Stimulated activated naive B cell treated with anti-CD40 and anti-IgM and Interleukin-4, amounts not matched to agents 10 μg/mL and 1 μg/mL and 100 μg/mL, for 72 hours (primary cell): ENCODE results near the gene CREBBP.

ENCODE experiments used
- ATAC-seq, 2 donors: fragments of 150-1000 bp; cut with Tn5 transposase; replicated peaks; 2 replicates each; pipeline ENCODE4 v1.10.0; 2021; ENCODE audit warnings: moderate library complexity in 1 of 2
- DNase-seq: peaks from one replicate; pipeline ENCODE4 v3.0.0; 2021
- H3K27ac Mint-ChIP-seq: one replicate; pipeline ENCODE4 v1.8.0; 2022; ENCODE audit warnings: mild to moderate bottlenecking, mixed read lengths
- H3K27me3 Mint-ChIP-seq, 2 donors: one replicate each; pipeline ENCODE4 v1.8.0; 2022; ENCODE audit warnings: mixed read lengths in 2 of 2
- H3K36me3 Mint-ChIP-seq, 2 donors: one replicate each; pipeline ENCODE4 v1.8.0; 2022; ENCODE audit warnings: mixed read lengths in 2 of 2, mild to moderate bottlenecking in 1 of 2
- H3K4me1 Mint-ChIP-seq, 2 donors: one replicate each; pipeline ENCODE4 v1.8.0; 2022; ENCODE audit warnings: mixed read lengths in 2 of 2, mild to moderate bottlenecking in 1 of 2
- H3K4me3 Mint-ChIP-seq, 2 donors: one replicate each; pipeline ENCODE4 v1.8.0; 2022; ENCODE audit warnings: mild to moderate bottlenecking in 2 of 2, mixed read lengths in 2 of 2, moderate library complexity in 1 of 2
- H3K9me3 Mint-ChIP-seq, 2 donors: one replicate each; pipeline ENCODE4 v1.8.0; 2022; ENCODE audit warnings: mixed read lengths in 2 of 2, mild to moderate bottlenecking in 1 of 2

The CREBBP gene

GRCh38 chr16:3856367-3857141 is 24.0 kb downstream of the CREBBP start:
- peaks cover 4 to 9% of the 10 kb centered on the region in 2 donors for H3K36me3 Mint-ChIP-seq
- H3K4me3 Mint-ChIP-seq, result peak overlapping the region; percentile 37 to 39
- DNase-seq (no peak), ATAC-seq (peak in 1 of 2 donors; percentile 16)
- peak overlapping the region; percentile 89 for H3K27ac Mint-ChIP-seq
- no peaks in the 10 kb centered on the region for H3K9me3 Mint-ChIP-seq
- H3K27me3 Mint-ChIP-seq, result no peaks in the 10 kb centered on the region
- peaks cover 59 to 84% of the 10 kb centered on the region in 2 donors for H3K4me1 Mint-ChIP-seq

- H3K4me1 Mint-ChIP-seq, result peaks cover 57 to 68% of the 10 kb centered on the region in 2 donors
- H3K4me3 Mint-ChIP-seq, result no peak overlapping the region
- peaks cover 4 to 12% of the 10 kb centered on the region in 2 donors for H3K36me3 Mint-ChIP-seq
- no peak for DNase-seq
- peak overlapping the region; percentile 15 for H3K27ac Mint-ChIP-seq
- H3K27me3 Mint-ChIP-seq, result no peaks in the 10 kb centered on the region
- ATAC-seq, result no peak
- H3K9me3 Mint-ChIP-seq, result no peaks in the 10 kb centered on the region
Measured at GRCh38 chr16:3854750-3855541, 25.6 kb downstream of the CREBBP start.

GRCh38 chr16:3850544-3850899 is 30.0 kb downstream of the CREBBP start:
- peak overlapping the region; percentile 42 for H3K27ac Mint-ChIP-seq
- H3K36me3 Mint-ChIP-seq, result peaks cover 15 to 34% of the 10 kb centered on the region in 2 donors
- H3K4me1 Mint-ChIP-seq, result peaks cover 32 to 37% of the 10 kb centered on the region in 2 donors
- H3K9me3 Mint-ChIP-seq, result no peaks in the 10 kb centered on the region
- no peak for DNase-seq
- H3K4me3 Mint-ChIP-seq, result no peak overlapping the region
- no peaks in the 10 kb centered on the region for H3K27me3 Mint-ChIP-seq
- ATAC-seq, result no peak

GRCh38 chr16:3849751-3850543 is 30.6 kb downstream of the CREBBP start:
- no peak for ATAC-seq
- H3K4me3 Mint-ChIP-seq, result no peak overlapping the region
- no peaks in the 10 kb centered on the region for H3K9me3 Mint-ChIP-seq
- H3K27ac Mint-ChIP-seq, result peak overlapping the region; percentile 65
- DNase-seq, result no peak
- no peaks in the 10 kb centered on the region for H3K27me3 Mint-ChIP-seq
- H3K4me1 Mint-ChIP-seq, result peaks cover 32 to 40% of the 10 kb centered on the region in 2 donors
- peaks cover 17 to 38% of the 10 kb centered on the region in 2 donors for H3K36me3 Mint-ChIP-seq

GRCh38 chr16:3846595-3847091 is 33.9 kb downstream of the CREBBP start:
- Mint-ChIP-seq H3K4me3 (no peak overlapping the region), H3K4me1 (peaks cover 18 to 28% of the 10 kb centered on the region in 2 donors), H3K36me3 (peaks cover 13 to 38% of the 10 kb centered on the region in 2 donors), H3K9me3 (no peaks in the 10 kb centered on the region), H3K27me3 (no peaks in the 10 kb centered on the region), H3K27ac (no peak overlapping the region)
- DNase-seq, result no peak
- ATAC-seq, result no peak

- peaks cover 13 to 38% of the 10 kb centered on the region in 2 donors for H3K36me3 Mint-ChIP-seq
- no peak overlapping the region for H3K4me3 Mint-ChIP-seq
- no peaks in the 10 kb centered on the region for H3K27me3 Mint-ChIP-seq
- H3K4me1 Mint-ChIP-seq, result peaks cover 18 to 29% of the 10 kb centered on the region in 2 donors
- H3K9me3 Mint-ChIP-seq, result no peaks in the 10 kb centered on the region
- DNase-seq (no peak), ATAC-seq (no peak)
- no peak overlapping the region for H3K27ac Mint-ChIP-seq
Measured at GRCh38 chr16:3846087-3846486, 34.4 kb downstream of the CREBBP start.

GRCh38 chr16:3842994-3843393 is 37.5 kb downstream of the CREBBP start:
- no peaks in the 10 kb centered on the region for H3K9me3 Mint-ChIP-seq
- no peak for ATAC-seq
- no peak overlapping the region for H3K4me3 Mint-ChIP-seq
- H3K27me3 Mint-ChIP-seq, result no peaks in the 10 kb centered on the region
- no peak overlapping the region for H3K27ac Mint-ChIP-seq
- no peak for DNase-seq
- H3K4me1 Mint-ChIP-seq, result peaks cover 16 to 39% of the 10 kb centered on the region in 2 donors
- H3K36me3 Mint-ChIP-seq, result peaks cover 6 to 22% of the 10 kb centered on the region in 2 donors

- peaks cover 18 to 39% of the 10 kb centered on the region in 2 donors for H3K4me1 Mint-ChIP-seq
- DNase-seq, result no peak
- H3K4me3 Mint-ChIP-seq, result no peak overlapping the region
Measured at GRCh38 chr16:3841729-3842508, 38.6 kb downstream of the CREBBP start.

GRCh38 chr16:3839402-3840184 is 40.9 kb downstream of the CREBBP start:
- Mint-ChIP-seq H3K9me3 (no peaks in the 10 kb centered on the region), H3K4me3 (no peak overlapping the region), H3K4me1 (peaks cover 11 to 32% of the 10 kb centered on the region in 2 donors), H3K27ac (peak overlapping the region; percentile 85), H3K27me3 (no peaks in the 10 kb centered on the region), H3K36me3 (peaks cover 2 to 4% of the 10 kb centered on the region in 2 donors)
- ATAC-seq, result no peak
- no peak for DNase-seq

More at GRCh38 chr16:3841729-3842508, 38.6 kb downstream of the CREBBP start:
- Mint-ChIP-seq H3K27me3 (no peaks in the 10 kb centered on the region), H3K9me3 (no peaks in the 10 kb centered on the region), H3K27ac (peak overlapping the region; percentile 74), H3K36me3 (peaks cover 2 to 17% of the 10 kb centered on the region in 2 donors)
- ATAC-seq, result peak; percentile 59 to 68

GRCh38 chr16:3838600-3839401 is 41.7 kb downstream of the CREBBP start:
- Mint-ChIP-seq H3K36me3 (peaks cover 8 to 9% of the 10 kb centered on the region in 2 donors), H3K4me1 (peaks cover 16 to 37% of the 10 kb centered on the region in 2 donors), H3K27me3 (no peaks in the 10 kb centered on the region), H3K4me3 (no peak overlapping the region), H3K9me3 (peaks cover under 1% of the 10 kb centered on the region in 2 donors), H3K27ac (no peak overlapping the region)
- DNase-seq (no peak), ATAC-seq (no peak)

GRCh38 chr16:3837851-3838586 is 42.5 kb downstream of the CREBBP start:
- no peak for ATAC-seq
- Mint-ChIP-seq H3K4me3 (no peak overlapping the region), H3K27me3 (no peaks in the 10 kb centered on the region), H3K27ac (no peak overlapping the region), H3K36me3 (peaks cover 16 to 17% of the 10 kb centered on the region in 2 donors), H3K4me1 (peaks cover 18 to 45% of the 10 kb centered on the region in 2 donors), H3K9me3 (peaks cover 6 to 8% of the 10 kb centered on the region in 2 donors)
- no peak for DNase-seq

- peaks cover 16 to 38% of the 10 kb centered on the region in 2 donors for H3K4me1 Mint-ChIP-seq
- no peaks in the 10 kb centered on the region for H3K27me3 Mint-ChIP-seq
- ATAC-seq (no peak), DNase-seq (no peak)
- peaks cover 24 to 26% of the 10 kb centered on the region in 2 donors for H3K36me3 Mint-ChIP-seq
- peaks cover 6 to 8% of the 10 kb centered on the region in 2 donors for H3K9me3 Mint-ChIP-seq
- no peak overlapping the region for H3K4me3 Mint-ChIP-seq
- no peak overlapping the region for H3K27ac Mint-ChIP-seq
Measured at GRCh38 chr16:3836641-3837040, 43.9 kb downstream of the CREBBP start.
